Frontal cortex (tissue), 4 donors: ENCODE data around the gene C2orf81. TPM values are rescaled to one million over a fixed set of nuclear protein-coding genes. Genes with fewer than 3 reads are reported as not detected.
A peak's percentile ranks its signal among the peaks of the same experiment; 100 is the strongest.
"Not testable (repeated sequence)": the region's sequence is repeated elsewhere in the genome, so short reads cannot be mapped to it uniquely, and the experiment has no call there.

Experiments
- DNase-seq, 2 donors: peaks; one replicate each; pipeline ENCODE4 v3.0.0; 2012; ENCODE audit warnings: low spot score in 2 of 2
- FAIRE-seq: peaks from 2 replicates; lab custom pipeline; 2012; peaks lifted over from hg19 to GRCh38; lab: Jason Lieb, UNC
- total RNA-seq: library from RNA; depleted of rRNA; stranded (reverse); fragments of >200 nt; gene quantifications from one replicate; pipeline ENCODE4 v1.2.3, GENCODE V29; 2014
- donor health status: control.
- donor health status: control.
- donor health status: control.

C2orf81 gene
- total RNA-seq: 0.41 TPM

GRCh38 chr2:74421221-74421870, at the start of gene C2orf81, which contains the start of gene WDR54:
Gene C2orf81 (minus strand): TSS chr2:74421619. CDS start chr2:74421560, 59 bp downstream.
Gene WDR54 (plus strand): TSS chr2:74421730. CDS start chr2:74422154, 424 bp downstream.
- no peak for FAIRE-seq

GRCh38 chr2:74470742-74471141, 49.3 kb upstream of the C2orf81 start:
- not testable (repeated sequence) for FAIRE-seq, DNase-seq

More at GRCh38 chr2:74421221-74421870, at the start of gene C2orf81, which contains the start of gene WDR54:
- DNase-seq: peak; percentile 82 to 90

GRCh38 chr2:74464406-74464805, 43.0 kb upstream of the C2orf81 start:
- DNase-seq (no peak), FAIRE-seq (no peak)

GRCh38 chr2:74462786-74463105, 41.3 kb upstream of the C2orf81 start:
- DNase-seq (no peak), FAIRE-seq (no peak)

- no peak for FAIRE-seq
- DNase-seq: no peak
These were observed 40.8 kb upstream of the C2orf81 start for GRCh38 chr2:74462054-74462785.

- FAIRE-seq (no peak), DNase-seq (no peak)
These were observed 40.0 kb upstream of the C2orf81 start for GRCh38 chr2:74461187-74462053.

GRCh38 chr2:74460187-74460586, 38.8 kb upstream of the C2orf81 start:
- FAIRE-seq, DNase-seq: not testable (repeated sequence)

GRCh38 chr2:74459503-74460118, 38.2 kb upstream of the C2orf81 start:
- not testable (repeated sequence) for FAIRE-seq, DNase-seq

GRCh38 chr2:74458938-74459363, 37.5 kb upstream of the C2orf81 start:
- DNase-seq (no peak), FAIRE-seq (no peak)

GRCh38 chr2:74458132-74458937, 36.9 kb upstream of the C2orf81 start, which contains the start of gene WBP1:
Gene WBP1 (plus strand): TSS chr2:74458438. CDS start chr2:74458603, 165 bp downstream.
- DNase-seq (peak; percentile 94 to 96), FAIRE-seq (peak; percentile 97)

- no peak for FAIRE-seq
- DNase-seq: no peak
These were observed 36.2 kb upstream of the C2orf81 start for GRCh38 chr2:74457549-74458131.

- DNase-seq: no peak
- FAIRE-seq: no peak
These were observed 35.7 kb upstream of the C2orf81 start for GRCh38 chr2:74457129-74457548.

GRCh38 chr2:74454654-74455511, 33.5 kb upstream of the C2orf81 start, which contains the start of gene INO80B:
Gene INO80B (plus strand): TSS chr2:74455087. CDS start chr2:74455117, 30 bp downstream.
- peak; percentile 82 to 84 for DNase-seq
- FAIRE-seq: peak; percentile 30

GRCh38 chr2:74450570-74451190, 29.3 kb upstream of the C2orf81 start:
- FAIRE-seq: no peak
- no peak for DNase-seq

GRCh38 chr2:74448771-74449170, 27.4 kb upstream of the C2orf81 start:
- DNase-seq (no peak), FAIRE-seq (no peak)

GRCh38 chr2:74447230-74447999, 26.0 kb upstream of the C2orf81 start:
- no peak for FAIRE-seq
- DNase-seq: no peak
